Erythroblast (primary cell): ENCODE results near the gene TSPAN6.

ENCODE experiments used
- GATA1 ChIP-seq: IDR thresholded peaks from 2 replicates; pipeline ENCODE4 v1.6.1; 2011; ENCODE audit warnings: low read depth, mild to moderate bottlenecking, control low read depth, low read length, moderate library complexity
- POLR2A ChIP-seq: IDR thresholded peaks from 2 replicates; pipeline ENCODE4 v1.6.1; 2011; ENCODE audit warnings: mild to moderate bottlenecking, low read length

DNA sequence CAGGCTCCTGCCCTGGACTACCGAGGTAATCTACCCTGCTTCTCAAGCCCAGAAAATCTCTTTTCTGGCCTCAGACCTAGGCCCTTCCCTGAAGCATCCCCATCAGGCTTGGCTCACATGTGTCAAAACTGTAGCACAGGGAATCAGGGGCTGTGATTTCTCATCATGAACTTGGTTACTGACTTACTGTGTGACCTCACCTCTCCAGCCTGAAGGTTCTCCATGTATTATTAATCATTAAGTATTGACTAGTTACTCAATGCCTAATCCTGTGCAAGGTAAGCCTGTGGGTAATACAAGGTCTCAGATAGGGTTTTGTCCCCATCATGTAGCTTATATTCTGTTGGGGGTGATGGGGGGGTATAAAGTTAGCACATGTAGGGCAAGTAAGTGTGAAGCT, 14.2 kb upstream of the TSPAN6 start:
- TF ChIP-seq POLR2A (no peak), GATA1 (no peak)
